Measurements from ENCODE around the gene MEF2D.
A peak's percentile ranks its signal among the peaks of the same experiment; 100 is the strongest.

MEF2D gene

DNA sequence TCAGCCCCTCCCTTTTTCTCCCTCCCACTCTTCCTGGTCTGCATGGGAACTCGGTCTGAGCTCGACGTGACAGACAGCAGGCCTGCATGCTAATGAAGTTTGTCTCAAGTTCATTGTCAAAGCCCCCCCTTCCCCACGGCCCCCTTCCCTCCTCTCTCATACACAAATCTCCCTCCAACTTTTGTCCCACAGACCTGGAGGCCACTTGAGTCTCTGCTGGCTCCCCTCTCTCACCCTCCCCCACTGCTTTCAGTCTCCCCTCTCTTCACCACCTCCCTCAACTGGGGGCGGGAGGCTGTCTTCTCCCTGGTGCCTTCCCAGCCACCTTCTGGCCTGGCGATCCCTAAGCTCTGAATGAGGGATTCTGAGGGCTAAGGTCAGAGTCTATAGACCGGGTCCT, 70.3 kb downstream of the MEF2D start:
- no peak for DNase-seq
- TF ChIP-seq GATA1 (IDR thresholded peaks at IDR 0.05; ENCODE audit: low read depth, low read length) (no peak), POLR2A (IDR thresholded peaks at IDR 0.05; ENCODE audit: low read length) (no peak)

DNA sequence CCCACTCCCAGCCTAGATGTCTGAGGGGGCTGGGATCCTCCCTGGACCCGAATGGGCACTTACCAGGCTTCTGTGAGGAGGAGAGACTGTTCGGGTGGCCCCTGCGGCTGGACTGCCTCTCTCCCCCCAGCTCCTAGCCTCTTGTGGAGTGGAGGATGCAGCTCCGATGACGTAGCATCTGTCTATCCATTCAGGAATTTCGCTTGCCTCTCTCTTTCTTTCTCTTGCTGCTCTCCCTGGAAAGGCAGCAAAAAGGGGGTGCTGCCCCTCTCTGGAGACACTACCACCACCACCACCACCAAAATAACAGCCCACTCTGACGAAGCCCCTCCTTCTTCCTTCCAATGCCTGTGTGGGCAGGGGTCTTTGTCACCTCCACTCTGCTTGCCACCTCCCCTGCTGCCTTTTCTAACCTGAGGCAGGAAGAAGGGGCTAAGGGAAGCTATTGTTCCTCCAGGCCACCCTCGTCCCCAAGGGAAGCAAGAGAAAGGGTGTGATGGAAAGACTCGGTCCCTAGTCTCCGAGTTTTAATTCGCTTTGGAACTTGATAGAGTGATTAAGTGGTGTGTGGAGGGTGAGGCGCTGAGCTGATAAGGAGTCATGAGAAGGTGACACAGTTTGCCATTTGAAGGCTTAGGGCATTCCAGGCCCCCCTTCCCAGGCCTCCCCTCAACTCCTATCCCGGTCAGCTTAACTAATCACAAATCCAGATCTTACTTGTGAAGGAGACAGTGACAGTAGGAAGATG, 71.1 kb downstream of the MEF2D start:
- TF ChIP-seq POLR2A (IDR thresholded peaks at IDR 0.05; ENCODE audit: low read length), result no peak
- TF ChIP-seq GATA1 (IDR thresholded peaks at IDR 0.05; ENCODE audit: low read depth, low read length), result no peak
- no peak for DNase-seq

DNA sequence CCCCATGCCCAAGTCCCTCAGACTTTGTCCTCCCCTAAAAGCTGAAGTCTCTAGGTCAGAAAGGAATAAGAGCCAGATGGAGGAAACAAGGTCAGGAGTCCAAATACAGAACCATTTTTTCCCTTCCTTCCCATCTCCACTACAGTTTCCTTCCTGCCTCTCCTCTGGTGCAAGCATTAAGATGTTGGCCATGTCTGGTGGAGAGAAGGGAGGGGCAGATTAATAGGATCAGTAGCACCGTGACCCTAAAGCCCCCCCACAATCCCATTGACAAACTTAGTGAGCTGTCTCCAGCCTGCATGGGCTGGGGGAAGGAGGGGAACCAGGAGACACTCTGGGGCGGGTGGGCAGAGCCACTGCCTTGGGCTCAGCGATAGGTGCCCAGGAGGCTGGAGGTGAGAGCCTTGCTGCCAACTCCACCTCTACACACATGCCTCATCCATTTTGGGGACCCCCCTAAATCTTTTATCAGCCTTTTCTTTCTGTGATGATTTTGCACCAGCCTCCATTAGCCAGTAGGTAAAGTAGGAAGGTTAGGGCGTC, 71.8 kb downstream of the MEF2D start:
- no peak for TF ChIP-seq GATA1 (IDR thresholded peaks at IDR 0.05; ENCODE audit: low read depth, low read length)
- no peak for TF ChIP-seq POLR2A (IDR thresholded peaks at IDR 0.05; ENCODE audit: low read length)
- no peak for DNase-seq

DNA sequence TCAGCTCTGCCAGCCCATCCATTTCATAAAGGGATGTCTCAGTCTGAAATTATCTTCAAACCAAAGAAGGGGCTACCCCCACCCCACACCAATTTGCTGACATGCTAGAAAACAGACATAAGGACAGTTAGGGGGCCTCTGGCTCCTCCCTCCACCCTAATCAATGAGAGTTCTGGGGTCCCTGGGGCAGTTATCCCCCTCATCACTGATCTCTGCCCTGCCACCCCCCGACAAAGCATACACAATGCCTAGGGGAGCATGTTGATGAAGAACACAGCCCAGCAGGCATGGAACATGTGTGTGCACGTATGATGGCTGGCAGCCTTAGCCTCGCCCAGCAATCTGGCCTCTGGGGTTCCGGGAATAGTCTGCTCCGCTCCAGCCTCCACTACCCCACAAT, 72.6 kb downstream of the MEF2D start:
- TF ChIP-seq GATA1 (IDR thresholded peaks at IDR 0.05; ENCODE audit: low read depth, low read length) (no peak), POLR2A (IDR thresholded peaks at IDR 0.05; ENCODE audit: low read length) (no peak)
- DNase-seq, result no peak

DNA sequence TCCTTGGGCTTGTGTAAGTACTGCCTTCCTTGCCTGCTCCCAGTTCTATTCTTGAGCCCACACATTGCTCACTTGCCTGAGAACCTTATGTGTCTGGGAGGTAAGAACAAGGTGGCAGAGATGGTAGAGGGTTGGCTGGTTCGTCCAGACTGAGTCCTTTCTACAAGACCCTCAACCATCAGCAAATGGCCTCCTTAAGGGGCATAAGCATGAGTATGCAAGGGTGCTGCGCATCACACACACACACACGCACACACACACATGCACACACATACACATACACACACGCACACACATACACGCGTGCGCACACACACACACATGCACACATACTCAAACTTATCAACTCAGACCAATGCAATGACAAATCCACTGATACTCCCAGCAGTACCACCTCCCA, 74.6 kb downstream of the MEF2D start:
- TF ChIP-seq POLR2A (IDR thresholded peaks at IDR 0.05; ENCODE audit: low read length) (no peak), GATA1 (IDR thresholded peaks at IDR 0.05; ENCODE audit: low read depth, low read length) (no peak)

DNA sequence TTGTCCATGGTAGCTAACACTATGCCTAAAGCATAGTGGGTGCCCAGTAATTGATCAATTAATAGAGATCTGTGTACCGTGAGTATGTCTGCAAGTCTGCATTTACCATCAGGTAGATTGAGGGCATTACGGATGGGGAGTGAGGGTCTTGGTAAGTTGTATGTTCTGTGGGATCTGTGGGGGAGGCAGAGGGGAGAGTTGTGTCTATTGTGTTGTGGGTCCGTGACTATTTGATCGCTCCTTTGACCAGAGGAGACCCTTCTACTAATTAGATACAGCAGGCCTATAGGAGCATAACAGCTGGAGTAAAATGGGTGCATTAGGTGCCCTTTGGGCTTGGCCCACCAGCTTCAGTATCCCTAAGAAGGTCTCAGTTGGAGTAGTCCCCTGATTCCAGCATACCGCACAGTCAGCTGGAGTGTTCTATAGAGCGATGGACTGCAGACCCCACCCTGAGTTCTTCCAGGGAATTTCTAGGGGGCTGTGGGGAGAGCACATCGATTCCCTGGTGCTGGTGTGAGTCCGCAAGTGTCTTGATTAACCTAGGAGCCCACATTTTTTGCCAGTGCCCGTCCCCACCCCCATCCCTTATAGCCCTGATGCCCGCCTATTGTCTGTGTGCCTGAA, 75.7 kb downstream of the MEF2D start:
- DNase-seq, result no peak
- no peak for TF ChIP-seq POLR2A (IDR thresholded peaks at IDR 0.05; ENCODE audit: low read length)
- TF ChIP-seq GATA1 (IDR thresholded peaks at IDR 0.05; ENCODE audit: low read depth, low read length), result no peak

More for the DNA sequence above, 74.6 kb downstream of the MEF2D start:
- no peak for DNase-seq

DNA sequence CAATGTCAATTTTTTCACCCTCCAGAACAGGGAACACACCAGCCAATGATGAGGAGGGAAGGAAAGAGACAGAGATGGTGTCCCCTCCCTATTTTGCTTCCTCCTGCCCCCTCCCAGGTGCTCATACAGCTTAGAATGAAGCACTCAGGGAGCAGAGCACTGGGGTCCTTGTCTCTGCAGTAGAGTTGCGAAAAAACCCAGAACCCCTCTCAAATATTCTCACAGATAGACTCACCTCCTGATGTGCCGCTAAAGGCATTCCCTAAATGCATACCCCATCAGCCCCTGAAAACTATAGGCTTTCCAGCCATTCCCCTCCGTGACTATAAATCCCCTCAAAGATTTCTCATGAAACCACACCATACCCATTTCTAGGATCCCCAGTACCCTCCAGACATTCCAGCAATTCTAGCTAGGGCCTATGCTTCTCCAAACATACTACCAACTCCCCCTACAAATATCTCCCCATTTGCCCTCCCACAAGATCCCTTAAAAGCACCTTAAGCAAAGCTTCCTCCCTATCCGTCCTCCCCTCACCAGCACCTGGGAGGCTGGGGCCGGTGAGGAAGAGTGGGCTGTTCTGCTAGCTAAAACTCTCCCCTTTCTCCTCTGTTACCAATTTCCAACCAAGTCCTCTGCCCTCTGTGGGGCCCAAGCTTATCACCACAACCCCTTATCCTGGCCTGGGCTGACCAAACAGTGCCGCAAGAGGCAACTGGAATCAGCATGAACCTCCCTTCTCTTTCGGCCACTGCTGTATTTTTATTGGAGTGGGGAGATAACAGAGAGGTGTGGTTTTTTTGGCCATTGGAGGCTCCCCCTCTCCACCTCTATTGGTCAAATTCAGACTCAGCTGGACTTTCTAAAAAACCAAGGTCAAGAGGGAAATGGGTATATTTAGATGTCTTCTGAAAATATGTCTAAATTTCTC, 76.9 kb downstream of the MEF2D start:
- DNase-seq, result peak; percentile 68 to 86
- TF ChIP-seq GATA1 (IDR thresholded peaks at IDR 0.05; ENCODE audit: low read depth, low read length), result no peak
- TF ChIP-seq POLR2A (IDR thresholded peaks at IDR 0.05; ENCODE audit: low read length), result no peak

DNA sequence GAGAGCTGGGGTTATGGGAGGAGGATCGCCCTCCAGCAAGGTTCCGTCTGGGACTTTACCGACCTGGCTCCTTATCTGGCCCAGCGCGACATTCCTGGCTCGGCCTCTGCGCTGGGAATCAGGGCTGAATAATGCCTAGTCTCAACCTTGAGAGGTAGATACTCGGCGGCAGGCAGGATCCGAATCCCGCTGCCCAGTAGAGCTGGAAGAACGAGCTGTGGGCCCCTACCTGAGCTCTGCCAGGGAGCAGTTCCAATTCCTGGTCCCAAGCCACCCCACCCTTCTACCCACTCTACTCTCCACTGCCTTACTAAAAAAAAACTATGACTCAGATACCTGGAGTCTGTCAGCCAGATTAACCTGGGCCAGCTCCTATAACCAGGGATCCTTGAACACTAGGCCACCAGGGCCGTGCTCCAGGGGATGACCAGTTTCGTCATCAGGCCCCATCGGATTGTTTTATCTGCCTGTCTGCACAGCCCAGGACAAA, 77.9 kb downstream of the MEF2D start:
- TF ChIP-seq GATA1 (IDR thresholded peaks at IDR 0.05; ENCODE audit: low read depth, low read length) (no peak), POLR2A (IDR thresholded peaks at IDR 0.05; ENCODE audit: low read length) (no peak)
- no peak for DNase-seq

DNA sequence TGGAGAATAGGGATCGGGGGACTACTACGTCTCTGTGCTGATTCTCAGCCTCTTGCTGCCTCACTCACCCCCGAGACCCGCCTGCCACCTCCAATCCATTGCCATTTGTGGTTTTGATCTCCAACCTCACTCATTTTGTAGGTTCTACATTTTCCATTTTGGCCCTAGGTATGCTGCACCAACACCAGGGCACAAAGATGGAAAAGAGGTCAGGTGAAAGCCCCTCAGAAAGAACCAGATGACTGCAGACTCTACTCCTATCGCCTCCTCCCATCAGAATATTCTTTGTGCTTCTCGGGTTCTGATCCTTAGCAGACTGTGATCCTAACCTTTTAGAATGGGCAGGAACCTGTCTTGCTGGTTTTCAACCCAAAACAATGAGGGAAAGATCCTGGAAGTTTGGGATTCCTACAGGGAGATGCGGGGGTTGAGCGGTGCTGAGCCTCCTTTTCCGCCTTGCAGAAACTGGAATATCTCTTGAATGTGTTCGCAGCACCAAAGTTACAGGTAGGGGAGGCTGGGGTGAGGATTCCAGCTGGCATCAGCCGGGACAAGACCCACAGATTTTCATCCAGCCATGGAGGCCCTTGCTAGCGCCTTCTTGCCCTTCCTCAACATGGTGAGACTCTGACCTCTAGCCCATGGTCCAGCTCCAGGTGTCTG, 78.5 kb downstream of the MEF2D start:
- no peak for TF ChIP-seq GATA1 (IDR thresholded peaks at IDR 0.05; ENCODE audit: low read depth, low read length)
- TF ChIP-seq POLR2A (IDR thresholded peaks at IDR 0.05; ENCODE audit: low read length), result no peak
- peak in 1 of 2 experiments; percentile 31 for DNase-seq

DNA sequence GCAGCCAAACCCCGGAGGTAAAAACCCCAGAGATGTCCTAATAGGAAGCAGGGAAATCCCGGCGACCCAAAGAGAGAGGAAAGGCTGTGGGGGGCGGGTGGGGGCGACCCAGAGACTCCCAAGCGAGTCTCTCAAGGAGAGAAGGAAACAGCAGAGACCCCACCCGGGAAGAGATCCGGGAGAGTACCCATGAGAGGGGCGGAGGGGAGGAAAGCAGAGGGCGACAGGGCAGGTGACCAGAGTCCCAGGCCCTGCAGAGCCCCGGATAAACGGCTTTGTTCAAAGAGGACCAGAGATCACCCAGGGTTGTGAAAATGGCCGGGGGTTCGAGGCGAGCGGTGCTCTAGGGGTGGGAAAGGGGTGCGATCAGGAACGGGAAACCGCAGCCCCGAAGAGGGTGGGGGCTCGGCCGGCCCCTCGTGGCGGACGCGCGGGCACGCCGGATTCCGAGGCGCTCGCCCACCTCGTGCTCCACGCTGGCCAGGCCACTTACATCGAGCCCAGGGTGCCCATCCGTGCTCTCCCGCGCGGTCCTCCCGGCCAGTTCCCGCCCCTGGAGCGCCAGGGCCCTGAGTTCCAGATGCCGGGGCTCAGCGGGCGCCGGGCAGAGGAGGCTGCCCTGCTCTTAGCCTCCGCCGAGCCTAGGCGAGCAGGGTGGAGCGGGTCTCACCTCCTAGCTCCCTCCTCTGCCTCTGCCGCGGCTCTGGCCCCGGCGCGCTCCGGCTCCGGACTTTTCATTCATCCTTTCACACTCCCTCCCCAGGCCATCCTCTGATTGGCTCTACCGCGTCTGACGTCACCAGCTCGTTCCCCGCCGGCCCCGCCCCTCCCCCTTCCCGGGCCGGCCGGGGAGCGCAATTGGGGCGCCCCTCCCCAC, 79.3 kb downstream of the MEF2D start:
- peak; percentile 88 to 89 for DNase-seq
- TF ChIP-seq POLR2A (IDR thresholded peaks at IDR 0.05; ENCODE audit: low read length) (no peak), GATA1 (IDR thresholded peaks at IDR 0.05; ENCODE audit: low read depth, low read length) (no peak)

DNA sequence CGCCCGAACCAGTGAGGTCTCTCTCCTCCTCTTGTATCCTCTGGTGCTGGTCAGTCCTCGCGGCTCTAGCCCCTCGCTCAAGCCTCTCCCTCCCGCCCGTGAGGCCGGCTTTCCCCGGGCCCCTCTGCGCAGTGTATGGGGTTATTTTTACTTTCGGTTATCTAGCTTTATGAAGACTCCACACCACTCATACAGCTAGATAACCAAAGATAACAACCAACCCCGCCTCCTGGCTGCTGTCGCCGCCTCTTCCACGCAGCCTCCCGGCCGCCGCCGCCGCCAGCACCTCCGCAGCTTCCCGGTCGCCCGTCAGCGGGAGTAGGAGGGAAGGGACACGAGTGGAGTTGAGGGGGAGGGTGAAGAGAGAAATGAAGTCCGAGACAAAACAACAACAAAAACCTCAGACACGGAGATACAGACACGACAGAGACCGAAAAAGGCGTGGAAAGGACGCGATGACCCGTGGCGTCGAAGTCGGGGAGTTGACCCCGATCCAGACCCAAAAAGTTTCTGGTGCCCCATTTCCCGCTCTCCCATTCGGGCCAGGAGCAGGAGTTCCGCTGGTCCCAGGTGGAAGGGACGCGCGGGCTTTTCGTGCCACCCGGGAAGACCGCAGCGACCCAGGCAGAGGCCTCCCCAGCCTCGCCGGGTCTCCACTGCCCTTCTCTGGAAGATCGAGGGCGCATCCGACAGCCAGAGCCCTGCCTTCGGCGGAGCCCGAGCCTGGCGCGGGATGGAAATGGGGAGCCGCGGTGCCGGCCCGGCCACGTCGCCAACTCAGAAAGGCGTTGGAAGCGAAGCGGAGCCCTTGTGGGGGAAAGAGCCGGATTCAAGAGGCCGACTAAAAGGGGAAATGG, 80.1 kb downstream of the MEF2D start:
- no peak for TF ChIP-seq POLR2A (IDR thresholded peaks at IDR 0.05; ENCODE audit: low read length)
- TF ChIP-seq GATA1 (IDR thresholded peaks at IDR 0.05; ENCODE audit: low read depth, low read length), result no peak
- DNase-seq, result peak; percentile 59 to 67

DNA sequence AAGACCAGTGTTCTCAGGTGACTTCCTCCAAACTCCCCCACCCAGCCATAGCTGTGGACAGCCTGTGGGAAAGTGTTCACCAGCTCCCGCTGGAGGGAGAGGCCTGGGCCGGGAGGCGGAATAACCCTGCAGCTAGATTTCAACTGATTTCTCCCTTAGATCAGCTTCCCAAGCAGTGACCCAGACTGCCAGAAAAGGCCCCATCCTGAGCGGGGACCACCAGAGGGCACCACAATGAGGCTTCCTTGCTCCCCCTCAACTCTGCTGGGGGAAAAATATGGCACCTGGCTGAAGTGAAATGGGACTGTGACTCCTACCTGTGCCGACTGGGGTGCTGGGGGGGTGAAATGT, 80.7 kb downstream of the MEF2D start:
- TF ChIP-seq GATA1 (IDR thresholded peaks at IDR 0.05; ENCODE audit: low read depth, low read length) (no peak), POLR2A (IDR thresholded peaks at IDR 0.05; ENCODE audit: low read length) (no peak)
- peak; percentile 52 to 57 for DNase-seq
